8988T (cell line): Measurements from ENCODE around the gene METAP1.
"Not testable (repeated sequence)": the region's sequence is repeated elsewhere in the genome, so short reads cannot be mapped to it uniquely, and the experiment has no call there.

Experiments used
- DNase-seq: peaks from one replicate; pipeline ENCODE4 v3.0.0; 2011

Gene METAP1

GRCh38 chr4:98998551-98998950 is 3.0 kb downstream of the METAP1 start:
- DNase-seq, result no peak

GRCh38 chr4:99002279-99002678 is 6.8 kb downstream of the METAP1 start:
- no peak for DNase-seq

GRCh38 chr4:99008051-99008450 is 12.5 kb downstream of the METAP1 start:
- DNase-seq, result no peak

GRCh38 chr4:99011910-99012309 is 16.4 kb downstream of the METAP1 start:
- DNase-seq, result no peak

GRCh38 chr4:99013402-99013843 is 17.9 kb downstream of the METAP1 start:
- no peak for DNase-seq

GRCh38 chr4:99013884-99014523 is 18.5 kb downstream of the METAP1 start:
- no peak for DNase-seq

GRCh38 chr4:99021386-99021785 is 25.9 kb downstream of the METAP1 start:
- DNase-seq, result no peak

GRCh38 chr4:99022566-99022965 is 27.0 kb downstream of the METAP1 start:
- no peak for DNase-seq

- not testable (repeated sequence) for DNase-seq
These were observed 28.3 kb downstream of the METAP1 start for GRCh38 chr4:99023800-99024251.

GRCh38 chr4:99024481-99025275 is 29.2 kb downstream of the METAP1 start:
- no peak for DNase-seq

GRCh38 chr4:99025506-99025905 is 30.0 kb downstream of the METAP1 start:
- no peak for DNase-seq

GRCh38 chr4:99027304-99027703 is 31.8 kb downstream of the METAP1 start:
- DNase-seq, result no peak

- DNase-seq, result no peak
These were observed 32.7 kb downstream of the METAP1 start for GRCh38 chr4:99028187-99028586.

GRCh38 chr4:99029018-99029735 is 33.7 kb downstream of the METAP1 start:
- no peak for DNase-seq

GRCh38 chr4:99029852-99030251 is 34.3 kb downstream of the METAP1 start:
- DNase-seq, result no peak

- no peak for DNase-seq
These were observed 38.4 kb downstream of the METAP1 start for GRCh38 chr4:99033956-99034355.

- DNase-seq, result no peak
These were observed 42.7 kb downstream of the METAP1 start for GRCh38 chr4:99038213-99038612.

- no peak for DNase-seq
These were observed 47.8 kb downstream of the METAP1 start for GRCh38 chr4:99043346-99043745.

- DNase-seq, result no peak
These were observed 52.2 kb downstream of the METAP1 start for GRCh38 chr4:99047710-99048109.

- no peak for DNase-seq
These were observed 57.4 kb downstream of the METAP1 start for GRCh38 chr4:99052902-99053301.

GRCh38 chr4:99054428-99054994 is 59.0 kb downstream of the METAP1 start:
- no peak for DNase-seq

GRCh38 chr4:99058228-99058627 is 62.7 kb downstream of the METAP1 start:
- no peak for DNase-seq

GRCh38 chr4:99059550-99059949 is 64.0 kb downstream of the METAP1 start:
- no peak for DNase-seq
